Measurements from ENCODE around the gene CYB5A.

The CYB5A gene

GRCh38 chr18:74328206-74328605, 36.4 kb upstream of the CYB5A start:
- TF ChIP-seq EP300 (IDR thresholded peaks at IDR 0.05; ENCODE audit: borderline replicate concordance) (no peak), TEAD4 (IDR thresholded peaks at IDR 0.05) (no peak), NFIC (IDR thresholded peaks at IDR 0.05) (no peak), CEBPB (IDR thresholded peaks at IDR 0.05) (no peak), MAX (IDR thresholded peaks at IDR 0.05) (no peak), YY1 (IDR thresholded peaks at IDR 0.05; ENCODE audit: low read depth) (no peak), TCF12 (IDR thresholded peaks at IDR 0.05; ENCODE audit: low read depth) (no peak), RAD21 (IDR thresholded peaks at IDR 0.05; ENCODE audit: low read depth) (no peak), FOXM1 (IDR thresholded peaks at IDR 0.05; ENCODE audit: borderline replicate concordance, low read depth) (no peak)

- no peak for TF ChIP-seq CREB1 (IDR thresholded peaks at IDR 0.05; ENCODE audit: low read depth)
- TF ChIP-seq ZBTB7A (IDR thresholded peaks at IDR 0.05; ENCODE audit: low read depth) = no peak
- no peak for TF ChIP-seq TAF1 (IDR thresholded peaks at IDR 0.05; ENCODE audit: low read depth)
- TF ChIP-seq RAD21 (IDR thresholded peaks at IDR 0.05; ENCODE audit: low read depth) = no peak
- TF ChIP-seq TCF12 (IDR thresholded peaks at IDR 0.05; ENCODE audit: low read depth) = no peak
- no peak for TF ChIP-seq EP300 (IDR thresholded peaks at IDR 0.05; ENCODE audit: borderline replicate concordance)
- no peak for TF ChIP-seq MAX (IDR thresholded peaks at IDR 0.05)
- TF ChIP-seq FOXM1 (IDR thresholded peaks at IDR 0.05; ENCODE audit: borderline replicate concordance, low read depth) = no peak
- TF ChIP-seq REST (IDR thresholded peaks at IDR 0.05; ENCODE audit: low read depth) = no peak
- no peak for TF ChIP-seq YY1 (IDR thresholded peaks at IDR 0.05; ENCODE audit: low read depth)
- TF ChIP-seq TEAD4 (IDR thresholded peaks at IDR 0.05) = no peak
- no peak for TF ChIP-seq EGR1 (IDR thresholded peaks at IDR 0.05)
- no peak for TF ChIP-seq NFIC (IDR thresholded peaks at IDR 0.05)
- no peak for TF ChIP-seq CEBPB (IDR thresholded peaks at IDR 0.05)
- TF ChIP-seq USF1 (IDR thresholded peaks at IDR 0.05) = no peak
These were observed 34.5 kb upstream of the CYB5A start for GRCh38 chr18:74326231-74326630.

DNA sequence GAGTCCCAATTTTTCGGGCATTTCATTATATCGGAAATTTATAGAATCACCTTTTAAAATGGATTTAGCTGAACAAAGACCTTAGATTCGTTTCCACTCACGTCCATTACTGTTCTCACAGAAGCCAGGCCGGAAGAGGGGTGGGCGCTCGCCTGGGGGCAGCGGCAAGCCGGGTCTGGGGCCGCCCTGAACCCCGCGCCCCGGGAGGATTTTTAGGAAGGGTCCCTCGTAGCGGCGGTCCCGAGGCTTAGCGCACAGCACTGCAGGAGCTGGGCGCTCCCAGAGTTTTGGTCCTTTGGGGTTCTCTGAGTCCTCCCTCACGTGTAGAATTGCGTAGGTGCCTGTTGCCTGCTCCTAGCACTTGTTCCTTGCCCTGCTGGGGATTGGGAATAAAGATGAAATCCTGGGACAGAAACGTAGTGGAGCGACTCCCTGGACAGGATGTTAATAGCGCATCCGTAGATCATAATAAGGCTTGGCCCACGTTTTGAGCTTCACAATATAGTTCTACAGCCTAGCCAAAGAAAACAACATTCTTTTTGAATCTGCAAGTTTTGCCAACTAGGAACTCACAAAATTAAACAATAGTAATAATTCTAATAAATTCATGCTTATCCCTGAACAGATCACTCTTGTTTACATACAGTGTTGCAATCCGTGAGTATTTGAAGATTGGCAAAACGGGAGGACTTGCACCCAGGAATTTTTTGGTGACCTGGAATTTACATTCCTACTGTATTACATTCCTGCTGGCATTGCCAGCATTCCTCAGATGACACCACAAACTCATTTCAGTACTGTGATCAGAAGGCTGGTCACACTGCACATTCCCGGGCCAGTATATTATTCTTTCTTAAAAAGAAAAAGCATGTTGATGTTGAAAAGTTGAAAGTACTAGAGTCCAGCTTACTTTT, 24.8 kb upstream of the CYB5A start:
- TF ChIP-seq CREB1 (IDR thresholded peaks at IDR 0.05; ENCODE audit: low read depth) = no peak
- no peak for TF ChIP-seq FOXM1 (IDR thresholded peaks at IDR 0.05; ENCODE audit: borderline replicate concordance, low read depth)
- no peak for TF ChIP-seq YY1 (IDR thresholded peaks at IDR 0.05; ENCODE audit: low read depth)
- no peak for TF ChIP-seq RAD21 (IDR thresholded peaks at IDR 0.05; ENCODE audit: low read depth)
- TF ChIP-seq CEBPB (IDR thresholded peaks at IDR 0.05) = peak; percentile 79
- peak; percentile 34; the same call in 1 of the 2 replicates for TF ChIP-seq NFIC (IDR thresholded peaks at IDR 0.05)
- TF ChIP-seq MAX (IDR thresholded peaks at IDR 0.05) = no peak
- TF ChIP-seq TAF1 (IDR thresholded peaks at IDR 0.05; ENCODE audit: low read depth) = no peak
- no peak for TF ChIP-seq USF1 (IDR thresholded peaks at IDR 0.05)
- peak; percentile 98 for TF ChIP-seq TEAD4 (IDR thresholded peaks at IDR 0.05)

DNA sequence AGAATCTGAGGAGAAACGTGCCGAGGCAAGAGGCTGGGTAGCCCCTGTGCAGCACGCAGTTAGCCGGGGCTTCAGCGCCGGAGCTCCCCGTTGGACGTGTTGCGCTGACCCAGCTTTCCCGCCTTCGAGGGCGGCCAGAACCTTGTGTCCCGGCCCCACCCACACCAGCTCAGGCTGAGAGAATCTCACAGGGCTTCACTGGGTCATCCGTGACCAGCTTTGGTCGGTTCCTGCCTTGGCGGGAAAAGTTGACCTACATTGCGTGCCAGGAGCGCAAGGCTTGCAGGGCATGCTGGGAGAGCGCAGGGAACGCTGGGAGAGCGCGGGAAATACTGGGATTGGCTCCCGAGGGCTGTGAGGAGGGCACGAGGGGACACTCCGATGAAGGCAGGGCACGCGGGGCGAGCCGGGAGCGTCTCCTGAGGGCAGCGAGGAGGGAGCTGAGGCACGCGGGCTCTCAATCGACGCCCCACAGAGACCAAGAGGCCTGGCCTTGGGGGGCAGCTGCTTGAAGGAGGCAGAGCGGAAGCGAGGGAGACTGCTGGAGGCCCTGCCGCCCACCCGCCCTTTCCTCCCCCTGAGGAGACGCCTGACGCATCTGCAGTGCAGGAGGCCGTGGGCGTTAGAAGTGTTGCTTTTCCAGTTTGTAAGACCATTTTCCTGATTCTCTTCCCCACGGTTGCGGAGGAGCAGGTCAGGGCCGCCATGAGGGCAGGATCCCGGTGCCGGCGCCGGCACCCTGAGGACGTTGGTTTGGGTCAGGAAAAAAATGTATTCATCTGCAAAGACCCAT, 23.9 kb upstream of the CYB5A start, which contains the start of gene C18orf63:
C18orf63 (plus strand) TSS at position 376 of the 793 bp plus-strand sequence. CDS start 2,027 bp downstream, outside the sequence.
- no peak for TF ChIP-seq TAF1 (IDR thresholded peaks at IDR 0.05; ENCODE audit: low read depth)
- TF ChIP-seq FOXM1 (IDR thresholded peaks at IDR 0.05; ENCODE audit: borderline replicate concordance, low read depth) = no peak
- no peak for TF ChIP-seq EGR1 (IDR thresholded peaks at IDR 0.05)
- TF ChIP-seq MAX (IDR thresholded peaks at IDR 0.05) = no peak
- no peak for TF ChIP-seq USF1 (IDR thresholded peaks at IDR 0.05)
- no peak for TF ChIP-seq CEBPB (IDR thresholded peaks at IDR 0.05)
- TF ChIP-seq REST (IDR thresholded peaks at IDR 0.05; ENCODE audit: low read depth) = no peak
- TF ChIP-seq RAD21 (IDR thresholded peaks at IDR 0.05; ENCODE audit: low read depth) = no peak
- no peak for TF ChIP-seq ZBTB7A (IDR thresholded peaks at IDR 0.05; ENCODE audit: low read depth)
- TF ChIP-seq YY1 (IDR thresholded peaks at IDR 0.05; ENCODE audit: low read depth) = no peak

Measured in Ishikawa (cell line).